Activated CD4-positive, alpha-beta memory T cell treated with anti-CD3 and anti-CD28 coated beads, Interleukin-2, amount 10 ng/mL, durations not matched to agents 7 days and 5 days (primary cell): ENCODE measurements around the gene ZBTB42. TPM values are rescaled to one million over a fixed set of nuclear protein-coding genes. Genes with fewer than 3 reads are reported as not detected.

Experiments
- CTCF ChIA-PET: fragments of 350-600 bp; sonication (Branson Sonifier 250); formaldehyde crosslinking; loops from one replicate; lab custom pipeline; 2021; ENCODE audit warnings: antibody characterized with exemption, inconsistent platforms; lab: Charles Lee
- POLR2A ChIA-PET: fragments of 350-600 bp; sonication (Branson Sonifier 250); formaldehyde crosslinking; loops from one replicate; lab custom pipeline; 2021; ENCODE audit warnings: antibody characterized with exemption; lab: Charles Lee
- DNase-seq: peaks from one replicate; pipeline ENCODE4 v3.0.0-alpha.2; 2020
- H3K27ac Mint-ChIP-seq: one replicate; pipeline ENCODE4 v1.8.0; 2021; ENCODE audit warnings: mild to moderate bottlenecking, mixed read lengths
- H3K27me3 Mint-ChIP-seq: one replicate; pipeline ENCODE4 v1.8.0; 2021; ENCODE audit warnings: mixed read lengths
- H3K36me3 Mint-ChIP-seq: one replicate; pipeline ENCODE4 v1.8.0; 2021; ENCODE audit warnings: low read depth, mixed read lengths
- H3K4me1 Mint-ChIP-seq: one replicate; pipeline ENCODE4 v1.8.0; 2021; ENCODE audit warnings: mixed read lengths
- H3K4me3 Mint-ChIP-seq: one replicate; pipeline ENCODE4 v1.8.0; 2021; ENCODE audit warnings: mild to moderate bottlenecking, mixed read lengths
- H3K9me3 Mint-ChIP-seq: one replicate; pipeline ENCODE4 v1.8.0; 2021; ENCODE audit warnings: mixed read lengths
- total RNA-seq, 2 experiments: library from RNA; stranded (reverse); gene quantifications; one replicate each; pipeline ENCODE4 v1.2.3, GENCODE V29; 2021

ZBTB42 gene
- total RNA-seq, 2 experiments from 2014 or later, result 4.9 to 5.5 TPM

GRCh38 chr14:104757681-104758392 lies 43.1 kb upstream of the ZBTB42 start:
- H3K4me3 Mint-ChIP-seq, result no peak overlapping the region
- peaks cover 45% of the 10 kb centered on the region for H3K36me3 Mint-ChIP-seq
- H3K27me3 Mint-ChIP-seq, result no peaks in the 10 kb centered on the region
- DNase-seq, result no peak
- ChIA-PET POLR2A (no interaction called here), CTCF (interaction anchor here (1.1 kb wide), 1 partner anchor 9 kb away, joined by 3 read pairs; no protein-coding TSS in a partner anchor)
- no peaks in the 10 kb centered on the region for H3K9me3 Mint-ChIP-seq
- no peak overlapping the region for H3K27ac Mint-ChIP-seq
- H3K4me1 Mint-ChIP-seq, result peaks cover 37% of the 10 kb centered on the region

GRCh38 chr14:104758981-104759969 lies 41.6 kb upstream of the ZBTB42 start:
- DNase-seq, result no peak
- Mint-ChIP-seq H3K36me3 (peaks cover 45% of the 10 kb centered on the region), H3K27ac (no peak overlapping the region), H3K4me1 (peaks cover 27% of the 10 kb centered on the region), H3K4me3 (no peak overlapping the region), H3K27me3 (no peaks in the 10 kb centered on the region), H3K9me3 (no peaks in the 10 kb centered on the region)
- CTCF ChIA-PET, result interaction anchor here (1.1 kb wide), 1 partner anchor 8 kb away, joined by 3 read pairs; no protein-coding TSS in a partner anchor
- POLR2A ChIA-PET, result interaction anchor here (1.5 kb wide), 1 partner anchor 35 kb away, joined by 4 read pairs; no protein-coding TSS in a partner anchor

GRCh38 chr14:104765517-104765916 lies 35.4 kb upstream of the ZBTB42 start:
- Mint-ChIP-seq H3K36me3 (peaks cover 22% of the 10 kb centered on the region), H3K4me3 (no peak overlapping the region), H3K27me3 (no peaks in the 10 kb centered on the region), H3K9me3 (no peaks in the 10 kb centered on the region), H3K27ac (no peak overlapping the region), H3K4me1 (peaks cover 2% of the 10 kb centered on the region)
- DNase-seq, result no peak
- CTCF ChIA-PET, result interaction anchor here (3.6 to 4.8 kb wide), 2 partner anchors 13 to 61 kb away, joined by 27 to 29 read pairs; partner anchors contain the start of gene SIVA1
- POLR2A ChIA-PET, result interaction anchor here (2.2 kb wide), 1 partner anchor 12 kb away, joined by 9 read pairs; the partner anchor contains the start of gene SIVA1

- H3K36me3 Mint-ChIP-seq, result peaks cover 24% of the 10 kb centered on the region
- no peak overlapping the region for H3K27ac Mint-ChIP-seq
- no peaks in the 10 kb centered on the region for H3K27me3 Mint-ChIP-seq
- no peak for DNase-seq
- no peaks in the 10 kb centered on the region for H3K9me3 Mint-ChIP-seq
- ChIA-PET POLR2A (interaction anchor here (2.2 kb wide), 1 partner anchor 13 kb away, joined by 9 read pairs; the partner anchor contains the start of gene SIVA1), CTCF (interaction anchor here (0.8 to 4.8 kb wide), 4 partner anchors 8 to 113 kb away, joined by 3 to 29 read pairs (median 16); partner anchors contain the start of gene SIVA1)
- H3K4me1 Mint-ChIP-seq, result peaks cover 2% of the 10 kb centered on the region
- H3K4me3 Mint-ChIP-seq, result no peak overlapping the region
Observed at GRCh38 chr14:104766256-104766862, 34.5 kb upstream of the ZBTB42 start.

- peaks cover 27% of the 10 kb centered on the region for H3K36me3 Mint-ChIP-seq
- no peaks in the 10 kb centered on the region for H3K9me3 Mint-ChIP-seq
- H3K27me3 Mint-ChIP-seq, result no peaks in the 10 kb centered on the region
- ChIA-PET CTCF (interaction anchor here (0.8 to 4.8 kb wide), 5 partner anchors 9 to 113 kb away, joined by 3 to 29 read pairs (median 4); partner anchors contain the start of genes SIVA1 and ZBTB42), POLR2A (interaction anchor here (2.2 kb wide), 1 partner anchor 14 kb away, joined by 9 read pairs; the partner anchor contains the start of gene SIVA1)
- H3K4me1 Mint-ChIP-seq, result peaks cover 2% of the 10 kb centered on the region
- H3K27ac Mint-ChIP-seq, result no peak overlapping the region
- DNase-seq, result no peak
- H3K4me3 Mint-ChIP-seq, result no peak overlapping the region
Observed at GRCh38 chr14:104766863-104767633, 33.9 kb upstream of the ZBTB42 start.

- H3K4me1 Mint-ChIP-seq, result peaks cover 2% of the 10 kb centered on the region
- ChIA-PET POLR2A (interaction anchor here (2.2 to 3.9 kb wide), 2 partner anchors 15 to 59 kb away, joined by 9 to 19 read pairs; partner anchors contain the start of gene SIVA1), CTCF (interaction anchor here (1.2 to 4.8 kb wide), 4 partner anchors 15 to 112 kb away, joined by 3 to 29 read pairs (median 16); partner anchors contain the start of genes SIVA1 and ZBTB42)
- no peak overlapping the region for H3K4me3 Mint-ChIP-seq
- H3K36me3 Mint-ChIP-seq, result peaks cover 29% of the 10 kb centered on the region
- no peak for DNase-seq
- H3K27me3 Mint-ChIP-seq, result no peaks in the 10 kb centered on the region
- no peaks in the 10 kb centered on the region for H3K9me3 Mint-ChIP-seq
- no peak overlapping the region for H3K27ac Mint-ChIP-seq
Observed at GRCh38 chr14:104767634-104767918, 33.3 kb upstream of the ZBTB42 start.

GRCh38 chr14:104768437-104769323 lies 32.2 kb upstream of the ZBTB42 start:
- CTCF ChIA-PET, result interaction anchor here (0.6 to 1.7 kb wide), 10 partner anchors 13 to 60 kb away, joined by 3 to 29 read pairs (median 4); partner anchors contain the start of genes SIVA1 and ZBTB42
- peaks cover 34% of the 10 kb centered on the region for H3K36me3 Mint-ChIP-seq
- H3K4me1 Mint-ChIP-seq, result peaks cover 2% of the 10 kb centered on the region
- peak; percentile 92 for DNase-seq
- peak overlapping the region; percentile 16 for H3K27ac Mint-ChIP-seq
- no peak overlapping the region for H3K4me3 Mint-ChIP-seq
- POLR2A ChIA-PET, result interaction anchor here (0.6 to 3.9 kb wide), 5 partner anchors 13 to 58 kb away, joined by 3 to 19 read pairs (median 5); partner anchors contain the start of genes SIVA1 and ZBTB42
- no peaks in the 10 kb centered on the region for H3K9me3 Mint-ChIP-seq
- no peaks in the 10 kb centered on the region for H3K27me3 Mint-ChIP-seq

- Mint-ChIP-seq H3K27me3 (no peaks in the 10 kb centered on the region), H3K36me3 (peaks cover 37% of the 10 kb centered on the region), H3K4me1 (peaks cover 2% of the 10 kb centered on the region), H3K9me3 (no peaks in the 10 kb centered on the region), H3K4me3 (no peak overlapping the region), H3K27ac (no peak overlapping the region)
- CTCF ChIA-PET, result interaction anchor here (0.9 to 2.1 kb wide), 10 partner anchors 16 to 63 kb away, joined by 3 to 29 read pairs (median 8); partner anchors contain the start of genes SIVA1 and ZBTB42
- DNase-seq, result no peak
- POLR2A ChIA-PET, result interaction anchor here (1.3 to 3.9 kb wide), 3 partner anchors 17 to 57 kb away, joined by 8 to 19 read pairs (median 8); partner anchors contain the start of gene SIVA1
Observed at GRCh38 chr14:104769324-104770071, 31.4 kb upstream of the ZBTB42 start.

- peaks cover 39% of the 10 kb centered on the region for H3K36me3 Mint-ChIP-seq
- H3K9me3 Mint-ChIP-seq, result no peaks in the 10 kb centered on the region
- H3K27ac Mint-ChIP-seq, result no peak overlapping the region
- no peak overlapping the region for H3K4me3 Mint-ChIP-seq
- no peak for DNase-seq
- no peaks in the 10 kb centered on the region for H3K27me3 Mint-ChIP-seq
- H3K4me1 Mint-ChIP-seq, result peaks cover 2% of the 10 kb centered on the region
- ChIA-PET CTCF (interaction anchor here (0.9 to 2.1 kb wide), 6 partner anchors 12 to 63 kb away, joined by 3 to 20 read pairs (median 5); partner anchors contain the start of gene SIVA1), POLR2A (interaction anchor here (1.3 to 3.9 kb wide), 2 partner anchors 17 to 56 kb away, joined by 8 to 19 read pairs; partner anchors contain the start of gene SIVA1)
Observed at GRCh38 chr14:104770072-104770579, 30.8 kb upstream of the ZBTB42 start.

GRCh38 chr14:104770851-104771272 lies 30.0 kb upstream of the ZBTB42 start:
- no peak for DNase-seq
- Mint-ChIP-seq H3K4me3 (no peak overlapping the region), H3K27me3 (no peaks in the 10 kb centered on the region), H3K36me3 (peaks cover 40% of the 10 kb centered on the region), H3K4me1 (peaks cover 2% of the 10 kb centered on the region), H3K27ac (no peak overlapping the region), H3K9me3 (no peaks in the 10 kb centered on the region)
- ChIA-PET CTCF (interaction anchor here (0.8 to 2.1 kb wide), 6 partner anchors 8 to 62 kb away, joined by 3 to 20 read pairs (median 5); partner anchors contain the start of gene SIVA1), POLR2A (interaction anchor here (0.8 to 3.9 kb wide), 3 partner anchors 18 to 56 kb away, joined by 4 to 19 read pairs (median 8); partner anchors contain the start of gene SIVA1)
